Sigmoid colon (tissue), 4 donors: ENCODE data around the gene C1QTNF9.

ENCODE experiments used
- CTCF ChIP-seq, 4 experiments: fragments of 450-650 bp in 3 of 4; fragments of 200-600 bp in 1 of 4; IDR thresholded peaks; one replicate each; pipeline ENCODE4 v1.5.1; 2016 to 2019; ENCODE audit warnings: antibody characterized with exemption in 4 of 4, mild to moderate bottlenecking in 3 of 4, moderate library complexity in 2 of 4
- EP300 ChIP-seq, 4 donors: sonication (generic); formaldehyde crosslinking; IDR thresholded peaks; one replicate each; pipeline ENCODE4 v1.6.1; 2017; ENCODE audit warnings: antibody characterized with exemption in 4 of 4

DNA sequence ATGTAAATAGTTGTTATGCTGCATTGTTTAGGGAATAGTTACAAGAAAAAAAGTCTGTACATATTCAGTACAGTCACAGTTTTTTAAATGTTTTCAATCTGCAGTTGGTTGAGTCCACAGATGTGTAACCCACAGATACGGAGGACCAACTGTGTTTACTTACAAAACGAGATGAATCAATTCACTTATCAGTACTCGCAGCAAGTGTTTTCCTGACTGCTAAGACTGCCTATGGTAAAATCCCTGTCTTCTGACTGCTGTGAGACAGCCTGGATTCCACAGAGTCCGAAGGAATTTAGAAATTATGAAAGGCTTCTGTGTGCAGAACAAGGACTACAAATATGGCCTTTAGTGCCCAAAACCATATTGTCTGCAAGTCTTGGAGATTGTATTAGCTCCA lies 45.7 kb upstream of the C1QTNF9 start:
- TF ChIP-seq EP300 (IDR thresholded peaks at IDR 0.05) (no peak), CTCF (IDR thresholded peaks at IDR 0.05) (no peak)
